Activated T-cell treated with anti-CD3 and anti-CD28 coated beads for 1 hour (primary cell): ENCODE measurements around the gene ITGB3.

ENCODE experiments used
- DNase-seq: peaks from one replicate; pipeline ENCODE4 v3.0.0-alpha.2; 2020; ENCODE audit warnings: low read depth

Gene ITGB3

GRCh38 chr17:47276444-47276843 is 22.8 kb downstream of the ITGB3 start:
- DNase-seq = no peak

- no peak for DNase-seq
Observed at GRCh38 chr17:47276868-47277267, 23.2 kb downstream of the ITGB3 start.

- DNase-seq = no peak
Observed at GRCh38 chr17:47277921-47278320, 24.3 kb downstream of the ITGB3 start.

- no peak for DNase-seq
Observed at GRCh38 chr17:47278561-47278960, 24.9 kb downstream of the ITGB3 start.

- no peak for DNase-seq
Observed at GRCh38 chr17:47279062-47279801, 25.6 kb downstream of the ITGB3 start.

- no peak for DNase-seq
Observed at GRCh38 chr17:47280072-47280811, 26.6 kb downstream of the ITGB3 start.

GRCh38 chr17:47281216-47281615 is 27.6 kb downstream of the ITGB3 start:
- DNase-seq = no peak

GRCh38 chr17:47285003-47285402 is 31.4 kb downstream of the ITGB3 start:
- no peak for DNase-seq

GRCh38 chr17:47286198-47286914 is 32.7 kb downstream of the ITGB3 start:
- DNase-seq = no peak

GRCh38 chr17:47287068-47287467 is 33.4 kb downstream of the ITGB3 start:
- no peak for DNase-seq

GRCh38 chr17:47287639-47288038 is 34.0 kb downstream of the ITGB3 start:
- DNase-seq = no peak

- no peak for DNase-seq
Observed at GRCh38 chr17:47288531-47289116, 35.0 kb downstream of the ITGB3 start.

- DNase-seq = no peak
Observed at GRCh38 chr17:47289302-47289701, 35.7 kb downstream of the ITGB3 start.

GRCh38 chr17:47290870-47291241 is 37.2 kb downstream of the ITGB3 start:
- DNase-seq = no peak

- DNase-seq = no peak
Observed at GRCh38 chr17:47291242-47291873, 37.7 kb downstream of the ITGB3 start.

GRCh38 chr17:47292206-47292605 is 38.6 kb downstream of the ITGB3 start:
- no peak for DNase-seq

GRCh38 chr17:47295037-47295873 is 41.6 kb downstream of the ITGB3 start:
- DNase-seq = no peak

- DNase-seq = no peak
Observed at GRCh38 chr17:47295874-47296255, 42.2 kb downstream of the ITGB3 start.

- no peak for DNase-seq
Observed at GRCh38 chr17:47297661-47298400, 44.2 kb downstream of the ITGB3 start.

- no peak for DNase-seq
Observed at GRCh38 chr17:47298712-47299111, 45.1 kb downstream of the ITGB3 start.
